CD4-positive, alpha-beta T cell treated with Interferon alpha-2 for 1 hour (primary cell): ENCODE data around the gene PCSK7.
"Not testable (repeated sequence)": the region's sequence is repeated elsewhere in the genome, so short reads cannot be mapped to it uniquely, and the experiment has no call there.

Experiments
- DNase-seq, 2 donors: peaks; one replicate each; pipeline ENCODE4 v3.0.0-alpha.2; 2020 to 2022

PCSK7 gene

GRCh38 chr11:117231842-117232091, at the start of gene PCSK7:
TSS of gene PCSK7 (minus strand) at chr11:117232073. CDS start at chr11:117229844, 2,229 bp downstream.
- DNase-seq: no peak

- DNase-seq: no peak
Observed at GRCh38 chr11:117281159-117281558, 49.3 kb upstream of the PCSK7 start.

- peak in 1 of 2 donors; percentile 42 for DNase-seq
Observed at GRCh38 chr11:117279711-117280376, 48.0 kb upstream of the PCSK7 start.

- DNase-seq: no peak
Observed at GRCh38 chr11:117278347-117278746, 46.5 kb upstream of the PCSK7 start.

DNA sequence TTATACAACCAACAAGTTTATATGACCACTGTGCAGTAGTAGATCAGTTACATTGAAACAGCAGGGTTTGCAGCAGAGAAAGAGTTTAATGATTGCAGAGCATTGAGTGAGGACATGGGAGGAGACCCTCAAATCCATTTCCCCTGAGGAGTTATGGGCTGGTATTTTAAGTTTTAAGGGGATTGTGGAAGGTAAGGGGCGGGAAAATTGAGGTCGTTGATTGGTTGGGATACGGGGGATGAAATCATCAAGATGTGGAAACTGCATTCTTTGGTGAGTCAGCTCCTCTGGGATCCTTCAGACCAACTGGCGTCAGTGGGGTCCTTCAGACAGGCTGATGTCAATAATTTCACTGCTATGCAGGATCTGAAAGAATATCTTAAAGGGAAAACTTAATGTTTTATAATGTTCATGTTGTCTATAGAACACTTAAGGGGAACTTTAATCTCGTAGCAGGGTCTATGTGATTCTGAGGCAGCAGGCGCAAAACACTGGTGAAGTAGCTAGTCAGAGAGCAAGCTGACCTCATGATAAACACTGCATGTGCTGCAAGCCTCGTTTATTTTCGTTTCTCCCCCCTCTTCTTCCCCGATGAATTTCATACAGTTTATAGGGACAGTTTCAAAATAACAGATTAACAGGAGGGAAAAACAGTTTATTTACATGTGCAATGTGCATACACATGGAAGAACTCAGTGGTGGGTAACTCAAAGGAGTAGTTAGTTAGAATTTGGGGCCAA, 41.8 kb upstream of the PCSK7 start:
- DNase-seq: no peak

- DNase-seq: not testable (repeated sequence)
Observed at GRCh38 chr11:117272175-117272574, 40.3 kb upstream of the PCSK7 start.

- no peak for DNase-seq
Observed at GRCh38 chr11:117271208-117271607, 39.3 kb upstream of the PCSK7 start.

DNA sequence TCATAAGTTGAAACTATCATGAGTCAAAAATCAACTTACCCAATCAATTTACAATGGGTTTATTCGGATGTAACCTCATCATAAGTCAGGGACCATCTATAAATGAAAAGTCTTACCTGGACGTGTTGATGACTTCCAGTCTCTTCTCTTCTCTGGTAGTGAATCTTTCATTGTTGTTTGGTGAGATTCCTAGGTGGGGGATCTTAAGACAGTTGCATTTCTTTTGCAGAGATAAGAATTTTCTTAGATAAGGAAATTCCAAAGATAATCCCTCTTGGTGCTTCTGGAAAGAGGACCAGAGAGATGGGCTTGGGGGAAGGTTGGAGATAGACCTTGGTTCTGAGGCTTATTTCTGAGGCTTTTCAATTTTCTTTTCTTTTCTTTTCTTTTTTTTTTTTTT, 38.0 kb upstream of the PCSK7 start:
- no peak for DNase-seq

DNA sequence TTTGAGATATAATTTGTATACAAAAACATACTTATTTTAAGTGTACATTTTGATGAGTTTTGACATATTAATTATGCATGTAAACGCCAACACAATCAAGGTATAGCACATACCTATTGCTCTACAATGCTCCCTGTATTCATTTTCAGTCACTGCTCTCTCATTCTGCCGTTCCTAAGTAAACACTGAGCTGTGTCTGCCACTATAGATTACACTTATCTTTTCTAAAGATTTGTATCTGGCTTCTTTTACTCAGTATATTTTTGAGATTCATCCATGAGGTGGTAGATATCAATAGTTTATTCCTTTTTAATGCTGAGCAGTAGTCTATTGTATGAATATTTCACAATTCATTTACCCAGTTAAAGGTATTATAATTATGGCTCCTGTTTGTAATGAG, 33.9 kb upstream of the PCSK7 start:
- no peak for DNase-seq

DNA sequence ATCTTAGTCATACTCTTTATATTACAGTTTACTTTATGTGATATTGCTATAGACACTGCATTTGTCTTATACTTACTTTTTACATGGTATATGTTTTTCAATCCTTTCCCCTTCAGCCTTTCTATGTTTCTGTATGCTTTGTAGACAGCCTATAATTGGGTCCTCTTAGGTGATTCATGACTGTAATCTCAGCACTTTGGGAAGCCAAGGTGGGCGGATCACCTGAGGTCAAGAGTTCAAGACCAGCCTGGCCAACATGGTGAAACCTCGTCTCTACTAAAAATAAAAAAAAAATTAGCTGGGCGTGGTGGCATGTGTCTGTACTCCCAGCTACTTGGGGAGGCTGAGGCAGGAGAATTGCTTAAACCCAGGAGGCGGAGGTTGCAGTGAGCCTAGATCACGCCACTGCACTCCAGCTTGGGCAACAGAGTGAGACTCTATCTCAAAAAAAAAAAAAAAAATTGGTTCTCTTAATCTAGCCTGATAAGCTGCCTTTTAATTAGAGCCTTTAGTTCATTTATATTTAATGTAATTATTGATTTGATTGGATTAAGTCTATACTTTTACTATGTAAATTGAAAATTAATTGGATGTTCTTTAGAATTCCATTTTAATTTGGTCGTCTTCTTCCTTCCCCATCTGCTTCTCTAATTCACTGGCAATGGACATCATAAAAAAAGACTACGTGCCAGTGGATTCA, 32.9 kb upstream of the PCSK7 start:
- not testable (repeated sequence) for DNase-seq

DNA sequence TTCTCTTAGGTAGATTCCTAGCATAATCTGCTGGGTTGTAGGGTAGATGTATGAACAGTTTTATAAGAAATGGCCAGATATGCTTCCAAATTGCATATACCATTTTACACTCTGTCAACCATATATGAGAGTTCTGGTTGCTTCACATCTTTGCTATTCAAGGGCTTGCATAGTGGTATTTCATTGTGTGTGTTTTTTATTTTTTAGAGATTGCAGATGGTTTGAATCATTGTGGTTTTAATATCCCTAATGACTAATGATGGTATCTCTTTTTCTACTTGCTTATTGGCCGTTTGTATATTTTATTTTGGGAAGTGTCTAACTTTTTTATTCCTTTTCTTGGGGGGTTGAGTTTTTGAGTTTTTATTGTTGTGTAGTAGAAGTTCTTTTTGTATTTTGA, 27.5 kb upstream of the PCSK7 start:
- DNase-seq: no peak

- no peak for DNase-seq
Observed at GRCh38 chr11:117258576-117258975, 26.7 kb upstream of the PCSK7 start.

DNA sequence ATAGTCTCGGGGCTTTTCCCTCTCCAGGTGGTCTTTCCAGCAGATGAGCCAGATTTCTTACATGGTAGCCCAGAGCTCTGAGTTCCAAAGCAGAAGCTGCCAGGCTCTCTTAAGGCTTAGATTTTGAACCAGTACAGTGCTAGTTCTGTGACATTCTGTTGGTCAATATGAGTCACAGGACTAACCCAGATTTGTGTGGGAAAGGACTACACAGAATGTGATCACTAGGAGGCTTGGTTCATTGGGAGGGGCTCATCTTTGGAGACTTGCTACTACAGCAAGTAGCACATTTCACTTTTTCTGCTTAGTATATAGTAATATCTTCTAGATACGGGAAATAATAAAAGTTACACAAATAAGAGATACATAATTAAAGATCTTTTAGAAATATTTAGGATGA, 24.7 kb upstream of the PCSK7 start:
- DNase-seq: no peak

DNA sequence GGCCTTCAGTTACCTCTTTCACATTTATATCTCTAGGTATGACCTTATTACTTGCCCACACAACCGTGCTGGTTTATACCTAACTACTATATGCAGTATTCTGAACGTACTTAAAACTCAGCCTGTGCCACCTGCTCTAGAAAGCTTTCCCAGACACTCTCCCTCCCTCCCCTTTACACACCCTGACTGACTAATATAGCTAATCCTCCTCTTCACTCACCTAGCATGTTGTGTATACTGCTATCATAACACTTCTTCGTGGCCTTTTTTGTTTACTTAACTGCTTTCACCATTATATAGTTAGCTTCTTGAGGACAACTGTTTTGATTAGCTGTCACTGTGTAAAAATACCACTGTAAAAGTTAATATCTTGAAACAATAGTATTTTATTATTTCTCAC, 24.1 kb upstream of the PCSK7 start:
- DNase-seq: no peak

DNA sequence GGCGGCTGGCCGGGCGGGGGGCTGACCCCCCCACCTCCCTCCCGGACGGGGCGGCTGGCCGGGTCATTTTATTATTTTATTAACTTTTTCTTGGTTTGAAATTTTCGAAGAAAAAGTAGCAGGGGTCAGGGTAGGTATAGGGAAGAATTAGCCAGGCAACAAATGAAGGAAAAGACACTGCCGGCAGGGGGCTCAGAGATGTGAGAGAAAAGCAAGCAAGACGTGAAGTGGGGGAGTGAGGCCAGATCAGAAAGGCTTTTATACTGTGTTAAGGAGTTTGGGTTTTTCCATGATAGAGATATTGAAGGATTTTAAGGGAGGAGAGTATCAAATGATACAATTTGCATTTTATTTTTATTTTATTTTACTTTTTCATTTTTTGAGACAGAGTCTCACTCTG, 19.6 kb upstream of the PCSK7 start:
- DNase-seq: no peak

DNA sequence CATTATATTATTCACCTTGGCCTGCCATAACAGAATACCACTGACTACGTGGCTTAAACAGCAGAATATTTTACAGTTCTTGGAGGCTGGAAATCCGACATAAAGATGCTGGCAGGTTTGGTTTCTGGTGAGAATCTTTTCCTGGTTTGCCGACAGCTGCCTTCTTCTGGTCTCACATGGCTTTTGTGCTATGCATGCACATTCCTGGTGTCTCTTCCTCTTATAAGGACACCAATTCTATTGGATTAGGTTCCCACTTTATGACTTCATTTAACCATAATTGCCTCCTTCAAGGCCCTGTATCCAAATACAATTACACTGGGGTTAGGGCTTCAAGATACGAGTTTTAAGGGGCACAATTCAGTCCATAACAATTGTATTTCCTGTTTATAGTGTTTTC, 17.7 kb upstream of the PCSK7 start:
- no peak for DNase-seq

DNA sequence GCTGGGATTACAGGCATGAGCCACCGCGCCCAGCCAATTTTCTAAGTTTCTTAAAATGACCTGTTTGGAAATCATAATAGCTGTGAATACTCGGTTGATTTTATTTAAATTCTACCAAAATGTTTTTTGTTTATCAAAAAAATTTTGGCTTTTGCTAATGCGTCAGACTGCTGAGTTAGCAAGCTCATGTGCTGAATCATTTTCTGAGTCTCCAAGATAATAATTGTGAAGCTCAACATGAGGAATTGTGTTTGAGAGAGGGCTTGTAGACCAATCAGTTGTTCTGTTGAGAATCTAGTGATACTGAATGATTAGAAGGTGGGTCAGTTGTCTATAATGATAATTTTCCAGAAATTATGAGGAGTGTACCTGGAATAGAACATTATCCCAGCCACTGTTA, 16.5 kb upstream of the PCSK7 start:
- DNase-seq: no peak

GRCh38 chr11:117239295-117239694, 7.4 kb upstream of the PCSK7 start:
- DNase-seq: no peak

- DNase-seq: no peak
Observed at GRCh38 chr11:117238221-117238620, 6.3 kb upstream of the PCSK7 start.

- DNase-seq: peak in 1 of 2 donors; percentile 14
Observed at GRCh38 chr11:117232911-117233409, 1.1 kb upstream of the PCSK7 start.

DNA sequence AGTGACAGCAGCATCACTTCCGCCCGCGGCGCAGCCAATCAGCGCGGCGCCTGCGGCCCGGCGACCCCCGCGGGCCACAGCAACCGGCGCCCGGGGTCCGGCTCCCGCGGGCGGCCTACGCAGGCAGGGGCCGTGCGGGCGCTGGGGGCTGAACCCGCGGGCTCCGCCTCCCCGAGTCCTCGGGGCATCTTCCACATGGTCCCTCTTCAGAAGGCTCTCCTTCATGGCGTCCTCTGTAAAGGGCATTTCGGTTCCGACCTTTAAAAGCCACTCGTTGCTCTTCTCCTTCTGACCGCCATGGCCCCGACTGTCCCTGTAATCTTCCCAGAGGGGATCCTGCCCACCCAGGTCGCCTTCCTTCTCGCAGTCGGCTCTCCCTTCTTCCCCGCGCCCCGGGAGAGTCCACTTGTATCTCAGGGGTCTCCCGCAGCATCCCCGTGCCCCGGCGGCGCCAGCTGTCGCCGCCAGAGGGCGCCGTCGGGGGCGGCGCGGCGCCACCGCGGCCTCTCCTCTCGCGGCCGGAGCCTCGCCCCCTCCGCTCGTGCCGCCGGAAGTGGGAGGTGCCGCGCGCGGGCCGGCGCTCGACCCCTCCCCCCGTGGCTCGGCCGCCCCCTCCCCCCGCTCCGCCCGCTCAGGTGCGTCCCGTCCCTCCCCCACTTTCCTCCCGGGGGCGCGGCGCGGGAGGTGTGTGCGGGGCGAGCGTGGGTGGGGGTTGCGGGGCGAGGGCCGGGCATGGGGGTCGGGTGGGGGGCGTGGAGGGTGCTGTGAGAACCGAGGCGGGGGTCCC, 412 bp upstream of the PCSK7 start, which contains the start of gene RNF214:
RNF214 (plus strand) TSS at position 580 of the 787 bp plus-strand sequence. CDS start 1,602 bp downstream, outside the sequence.
- DNase-seq: peak; percentile 80 to 86

DNA sequence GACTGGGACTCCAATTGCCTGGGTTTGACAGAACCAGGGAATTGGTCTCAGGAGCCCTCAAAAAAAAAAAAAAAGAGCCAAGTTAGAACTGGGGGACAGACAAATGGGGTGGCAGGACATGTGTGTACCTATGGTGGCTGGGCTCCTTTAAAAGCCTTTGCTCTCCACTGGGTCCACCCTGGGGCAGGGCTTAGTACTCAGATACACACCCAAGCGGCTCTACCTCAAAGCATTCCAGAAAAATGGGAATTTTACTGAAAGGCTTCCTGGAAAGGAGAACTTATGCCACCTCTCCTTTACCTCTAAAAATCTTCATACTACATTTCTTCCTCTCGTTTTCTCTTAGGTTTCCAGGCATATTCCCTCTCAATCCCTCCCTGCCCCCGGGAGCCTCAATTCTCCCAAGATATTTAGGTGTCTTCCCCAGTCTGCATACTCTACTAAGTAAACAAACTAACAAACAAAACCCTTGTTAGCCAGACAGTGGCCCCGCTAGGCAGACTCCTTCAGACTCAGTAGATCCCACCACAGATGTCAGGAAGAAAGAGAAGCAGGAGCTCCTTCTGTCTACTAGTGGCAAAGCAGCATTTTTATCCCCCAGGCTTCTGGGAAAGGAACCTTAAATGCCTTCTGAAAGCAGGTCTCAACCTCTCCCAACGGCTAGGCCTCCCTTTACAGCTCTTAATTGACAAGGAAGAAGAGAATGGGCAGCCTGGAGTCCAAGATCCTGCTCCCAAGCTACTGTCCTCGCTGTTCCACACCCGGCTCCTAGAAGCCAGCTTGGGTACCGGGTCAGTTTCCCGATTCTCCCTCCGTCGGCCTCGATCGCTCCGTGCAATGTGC, 653 bp downstream of the PCSK7 start:
- no peak for DNase-seq
